Right ventricle myocardium superior (tissue), 1 donor: Measurements from ENCODE around the gene CAST. TPM values are rescaled to one million over a fixed set of nuclear protein-coding genes. Genes with fewer than 3 reads are reported as not detected.
"Not testable (repeated sequence)": the region's sequence is repeated elsewhere in the genome, so short reads cannot be mapped to it uniquely, and the experiment has no call there.

Source experiments
- ATAC-seq: fragments of 200-7000 bp; cut with Tn5 transposase; one replicate; pipeline ENCODE4 v1.9.1; 2020; ENCODE audit warnings: mild to moderate bottlenecking; ENCODE audit not compliant: poor library complexity
- DNase-seq: peaks from one replicate; pipeline ENCODE4 v3.0.0-alpha.2; 2020
- intact Hi-C: fragments of 100-400 bp; cut with DNase I; formaldehyde crosslinking; loops from one replicate; pipeline ENCODE4 v1.11.2; 2022
- total RNA-seq: library from RNA; stranded (reverse); fragmentation: NEBNext Ultra II Directional; extraction: Animal tissue kit (Norgen Biotek cat#: 25700); gene quantifications from one replicate; pipeline ENCODE4 v1.2.1, GENCODE V29; 2021
- donor health status: DM: no; HTN: yes; CAD: no; lungs with severe emphysema.

The CAST gene
- total RNA-seq, 1 donor from 2014 or later = 501 TPM

GRCh38 chr5:96725257-96725656 is 63.1 kb downstream of the CAST start:
- intact Hi-C loops = no loop called here
- no peak for DNase-seq
- no peak for ATAC-seq

GRCh38 chr5:96726802-96727201 is 64.6 kb downstream of the CAST start:
- intact Hi-C loops = no loop called here
- DNase-seq = no peak
- ATAC-seq = peak; percentile 58

GRCh38 chr5:96729156-96729555 is 67.0 kb downstream of the CAST start:
- DNase-seq (no peak), ATAC-seq (no peak)
- intact Hi-C loops = no loop called here

GRCh38 chr5:96730586-96730985 is 68.4 kb downstream of the CAST start:
- ATAC-seq = no peak
- intact Hi-C loops = no loop called here
- no peak for DNase-seq

GRCh38 chr5:96733771-96734500 is 71.8 kb downstream of the CAST start:
- intact Hi-C loops = no loop called here
- ATAC-seq (peak; percentile 47), DNase-seq (no peak)

- DNase-seq (no peak), ATAC-seq (no peak)
- intact Hi-C loops = no loop called here
These were observed 72.7 kb downstream of the CAST start for GRCh38 chr5:96734871-96735325.

GRCh38 chr5:96736937-96737336 is 74.8 kb downstream of the CAST start:
- ATAC-seq (no peak), DNase-seq (no peak)
- intact Hi-C loops = no loop called here

- DNase-seq (no peak), ATAC-seq (no peak)
- intact Hi-C loops = loop anchor here (5.0 to 10.0 kb wide), 2 partner anchors 34 to 126 kb away; no protein-coding TSS in a partner anchor
These were observed 78.9 kb downstream of the CAST start for GRCh38 chr5:96741106-96741505.

- no peak for DNase-seq
These were observed 79.7 kb downstream of the CAST start for GRCh38 chr5:96741891-96742309.

GRCh38 chr5:96742538-96742937 is 80.4 kb downstream of the CAST start:
- intact Hi-C loops = loop anchor here (5.0 to 10.0 kb wide), 2 partner anchors 35 to 128 kb away; no protein-coding TSS in a partner anchor
- no peak for DNase-seq

More at GRCh38 chr5:96741891-96742309, 79.7 kb downstream of the CAST start:
- peak; percentile 88 for ATAC-seq
- intact Hi-C loops = loop anchor here (5.0 to 10.0 kb wide), 2 partner anchors 35 to 127 kb away; no protein-coding TSS in a partner anchor

GRCh38 chr5:96743065-96743768 is 81.0 kb downstream of the CAST start:
- intact Hi-C loops = loop anchor here (5.0 to 10.0 kb wide), 2 partner anchors 36 to 128 kb away; no protein-coding TSS in a partner anchor
- peak; percentile 39 for ATAC-seq
- DNase-seq = no peak

More at GRCh38 chr5:96742538-96742937, 80.4 kb downstream of the CAST start:
- ATAC-seq = peak; percentile 56

GRCh38 chr5:96743805-96744204 is 81.6 kb downstream of the CAST start:
- no peak for ATAC-seq
- intact Hi-C loops = loop anchor here (5.0 to 10.0 kb wide), 2 partner anchors 37 to 129 kb away; no protein-coding TSS in a partner anchor
- no peak for DNase-seq

- ATAC-seq, DNase-seq: not testable (repeated sequence)
- intact Hi-C loops = loop anchor here (5.0 to 10.0 kb wide), 2 partner anchors 37 to 129 kb away; no protein-coding TSS in a partner anchor
These were observed 82.0 kb downstream of the CAST start for GRCh38 chr5:96744218-96744617.

GRCh38 chr5:96745025-96745424 is 82.8 kb downstream of the CAST start:
- DNase-seq = no peak
- no peak for ATAC-seq
- intact Hi-C loops = loop anchor here (10.0 kb wide), 1 partner anchor 130 kb away; no protein-coding TSS in a partner anchor

- DNase-seq (no peak), ATAC-seq (no peak)
- intact Hi-C loops = loop anchor here (10.0 kb wide), 1 partner anchor 131 kb away; no protein-coding TSS in a partner anchor
These were observed 83.8 kb downstream of the CAST start for GRCh38 chr5:96745844-96746531.

- no peak for DNase-seq
- intact Hi-C loops = loop anchor here (10.0 kb wide), 1 partner anchor 133 kb away; no protein-coding TSS in a partner anchor
- peak; percentile 75 for ATAC-seq
These were observed 85.5 kb downstream of the CAST start for GRCh38 chr5:96747720-96748119.

GRCh38 chr5:96750110-96750822 is 88.1 kb downstream of the CAST start:
- intact Hi-C loops = no loop called here
- no peak for DNase-seq
- no peak for ATAC-seq
